Liver (tissue), 9 donors: ENCODE data around the gene ALAS1. TPM values are rescaled to one million over a fixed set of nuclear protein-coding genes. Genes with fewer than 3 reads are reported as not detected.
A peak's percentile ranks its signal among the peaks of the same experiment; 100 is the strongest.

ENCODE experiments used
- DNase-seq: peaks from one replicate; pipeline ENCODE4 v3.0.0-alpha.2; 2017; ENCODE audit warnings: low spot score
- H3K27ac ChIP-seq, 2 donors: one replicate each; pipeline ENCODE4 v1.7.0; 2013; ENCODE audit warnings: inconsistent platforms in 2 of 2, low read length in 2 of 2, control low read depth in 1 of 2, low read depth in 1 of 2, mild to moderate bottlenecking in 1 of 2
- H3K27me3 ChIP-seq, 4 donors: one replicate each; pipeline versions ENCODE4 v1.6.1 to v1.7.0; 2013; ENCODE audit warnings: low read length in 3 of 4, inconsistent platforms in 1 of 4, mild to moderate bottlenecking in 1 of 4, moderate library complexity in 1 of 4; ENCODE audit not compliant: control insufficient read depth in 4 of 4, insufficient read depth in 4 of 4
- H3K36me3 ChIP-seq, 4 donors: one replicate each; pipeline versions ENCODE4 v1.6.1 to v1.7.0; 2013; ENCODE audit warnings: low read length in 3 of 4, mild to moderate bottlenecking in 3 of 4, low read depth in 1 of 4, moderate library complexity in 1 of 4; ENCODE audit not compliant: control insufficient read depth in 4 of 4, insufficient read depth in 3 of 4
- H3K4me1 ChIP-seq, 4 donors: one replicate each; pipeline versions ENCODE4 v1.6.1 to v1.7.0; 2013; ENCODE audit warnings: low read length in 3 of 4, mild to moderate bottlenecking in 3 of 4, moderate library complexity in 1 of 4; ENCODE audit not compliant: control insufficient read depth in 4 of 4, insufficient read depth in 4 of 4
- H3K4me3 ChIP-seq, 3 donors: one replicate each; pipeline versions ENCODE4 v1.6.1 to v1.7.0; 2013; ENCODE audit warnings: low read length in 3 of 3, control low read depth in 1 of 3, low read depth in 1 of 3, mild to moderate bottlenecking in 1 of 3
- H3K9ac ChIP-seq, 2 donors: one replicate each; pipeline ENCODE4 v1.7.0; 2013; ENCODE audit warnings: low read length in 2 of 2, mild to moderate bottlenecking in 2 of 2, moderate library complexity in 2 of 2, control low read depth in 1 of 2, low read depth in 1 of 2
- H3K9me3 ChIP-seq, 4 donors: one replicate each; pipeline versions ENCODE4 v1.6.1 to v1.7.0; 2013; ENCODE audit warnings: low read length in 3 of 4; ENCODE audit not compliant: control insufficient read depth in 4 of 4
- EGR1 ChIP-seq, 2 donors: IDR thresholded peaks; 2 replicates each; pipeline ENCODE4 v1.6.1; 2016 to 2018; ENCODE audit warnings: antibody characterized with exemption in 2 of 2, low read depth in 2 of 2
- FOXA1 ChIP-seq: IDR thresholded peaks from 2 replicates; pipeline ENCODE4 v1.6.1; 2016; ENCODE audit warnings: antibody characterized with exemption
- FOXA2 ChIP-seq: IDR thresholded peaks from 2 replicates; pipeline ENCODE4 v1.6.1; 2016; ENCODE audit warnings: antibody characterized with exemption
- GABPA ChIP-seq, 2 donors: IDR thresholded peaks in 1 of 2; conservative IDR thresholded peaks in 1 of 2; 2 replicates each; pipeline ENCODE4 v1.6.1; 2016; ENCODE audit warnings: antibody characterized with exemption in 2 of 2, mild to moderate bottlenecking in 1 of 2, moderate library complexity in 1 of 2
- JUND ChIP-seq, 2 donors: IDR thresholded peaks; 2 replicates each; pipeline ENCODE4 v1.6.1; 2016; ENCODE audit warnings: antibody characterized with exemption in 2 of 2
- NR2F2 ChIP-seq: IDR thresholded peaks from 2 replicates; pipeline ENCODE4 v1.6.1; 2016; ENCODE audit warnings: antibody characterized with exemption
- RAD21 ChIP-seq, 2 donors: IDR thresholded peaks; 2 replicates each; pipeline ENCODE4 v1.6.1; 2016; ENCODE audit warnings: antibody characterized with exemption in 2 of 2, mild to moderate bottlenecking in 2 of 2
- YY1 ChIP-seq: IDR thresholded peaks from 2 replicates; pipeline ENCODE4 v1.6.1; 2016; ENCODE audit warnings: antibody characterized with exemption, mild to moderate bottlenecking
- WGBS: extraction: QIAGEN DNeasy Blood & Tissue Kit; methylation state at CpG from one replicate; pipeline ENCODE4 v1.1.7; 2013; 5-methylcytosine and 5-hydroxymethylcytosine counted together
- polyA plus RNA-seq, 2 donors: library from polyadenylated mRNA; stranded (reverse) in 1 of 2; unstranded in 1 of 2; fragments of 200-250 nt in 1 of 2; fragments of >200 nt in 1 of 2; fragmentation: Nextera tagmentation in 1 of 2; extraction: Ambion mirVana in 1 of 2; gene quantifications; one replicate each; pipeline versions ENCODE4 v1.2.1 to v1.2.3, GENCODE V29; 2013 to 2015
- total RNA-seq, 2 donors: library from RNA; depleted of rRNA; stranded (reverse); fragments of >200 nt; gene quantifications; one replicate each; pipeline ENCODE4 v1.2.3, GENCODE V29; 2014
- TF ChIP-seq, protein P1 (sequence below): IDR thresholded peaks from 2 replicates; pipeline ENCODE4 v1.6.1; 2016; ENCODE audit warnings: antibody characterized with exemption
- TF ChIP-seq, protein P2 (sequence below): IDR thresholded peaks from 2 replicates; pipeline ENCODE4 v1.6.1; 2016; ENCODE audit warnings: antibody characterized with exemption, mild to moderate bottlenecking
- TF ChIP-seq, protein P3 (sequence below): fragments of 150-350 bp; IDR thresholded peaks from 2 replicates; pipeline ENCODE4 v1.5.1; 2017; ENCODE audit warnings: improper control_type of control experiment, low read depth, low read length; ENCODE audit not compliant: missing input control
- donor health status: healthy.
- donor health status: healthy.
- donor health status: healthy.
- donor health status: healthy.
- donor health status: healthy.

The ALAS1 gene
- total and polyA plus RNA-seq, 4 donors = 32.3 to 421 (median 137) TPM

DNA sequence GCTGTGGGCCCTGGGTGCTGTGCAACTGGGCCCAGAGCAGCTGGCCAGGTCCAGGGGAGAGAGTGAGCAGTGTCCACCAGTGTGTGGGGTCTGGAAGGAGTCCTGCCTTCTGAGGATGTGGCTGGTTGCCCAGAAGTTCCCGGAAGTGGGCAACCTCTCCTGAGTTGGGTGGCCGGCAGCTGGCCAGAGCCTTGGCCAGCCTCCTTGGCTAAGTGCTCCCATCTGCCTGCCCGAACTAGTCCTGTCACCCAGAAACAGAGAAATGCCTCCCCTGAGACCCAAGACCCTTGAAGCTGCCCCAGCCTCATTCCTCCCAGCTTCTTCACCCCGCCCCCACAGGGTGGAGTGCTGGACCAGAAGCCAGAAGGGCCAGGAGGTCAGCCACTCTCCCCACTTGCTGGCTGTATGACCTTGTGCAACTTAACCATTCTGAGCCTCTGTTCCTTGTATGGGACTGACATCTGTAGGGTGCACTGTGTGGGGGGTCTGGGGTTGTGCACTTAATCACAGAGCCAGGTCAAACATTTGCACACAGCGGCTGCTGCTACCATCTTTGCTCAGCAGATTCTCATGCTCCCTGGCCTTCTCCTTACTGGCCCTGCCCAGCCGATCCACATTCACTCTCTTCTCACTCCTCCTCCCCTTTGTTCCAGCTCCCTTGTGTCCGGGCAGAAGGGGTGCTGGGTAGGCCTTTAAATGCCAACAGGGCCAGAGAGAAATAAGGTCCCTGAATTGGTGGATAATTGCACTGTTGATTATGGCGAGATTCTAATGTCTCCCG is 7.5 kb upstream of the ALAS1 start:
- H3K9me3 ChIP-seq = no peaks in the 10 kb centered on the region
- no peak for TF ChIP-seq JUND (IDR thresholded peaks at IDR 0.05)
- TF ChIP-seq, protein P1, sequence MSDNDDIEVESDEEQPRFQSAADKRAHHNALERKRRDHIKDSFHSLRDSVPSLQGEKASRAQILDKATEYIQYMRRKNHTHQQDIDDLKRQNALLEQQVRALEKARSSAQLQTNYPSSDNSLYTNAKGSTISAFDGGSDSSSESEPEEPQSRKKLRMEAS = no peak
- TF ChIP-seq NR2F2 = peak; percentile 77
- TF ChIP-seq FOXA1 = no peak
- TF ChIP-seq RAD21 (IDR thresholded peaks at IDR 0.05) = no peak
- no peak for TF ChIP-seq GABPA (IDR thresholded peaks at IDR 0.05 in 1 of 2, conservative IDR thresholded peaks at IDR 0.05 in 1 of 2)
- no peaks in the 10 kb centered on the region for H3K27me3 ChIP-seq
- H3K27ac ChIP-seq = no peak overlapping the region
- H3K4me1 ChIP-seq = peaks cover 4 to 28% (median 16%) of the 10 kb centered on the region in 4 donors
- WGBS = 86% methylated on average over 9 of the region's 9 CpGs
- H3K9ac ChIP-seq = no peak overlapping the region
- no peak for DNase-seq
- H3K36me3 ChIP-seq = no peaks in the 10 kb centered on the region
- no peak overlapping the region for H3K4me3 ChIP-seq

DNA sequence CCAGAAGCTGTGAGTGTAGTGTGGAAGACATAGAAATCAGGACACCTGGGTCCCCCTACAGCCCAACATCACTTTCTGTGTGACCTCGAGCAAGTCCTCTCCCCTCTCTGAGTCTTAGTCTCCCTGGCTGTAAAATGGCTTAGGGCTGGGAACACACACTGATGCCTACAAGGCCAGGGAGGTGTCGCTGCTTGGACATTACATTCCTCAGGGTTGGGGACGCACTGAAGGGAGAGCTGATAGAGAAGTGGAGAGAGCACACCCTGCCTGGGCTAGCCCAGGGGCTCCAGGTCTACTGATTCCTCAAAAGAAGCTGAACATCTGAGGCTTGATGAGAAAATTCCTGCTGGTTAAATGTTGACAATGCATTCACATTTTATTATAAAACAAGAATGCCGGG is 6.3 kb upstream of the ALAS1 start:
- no peak overlapping the region for H3K9ac ChIP-seq
- H3K4me3 ChIP-seq = no peak overlapping the region
- no peak for DNase-seq
- 93% methylated on average over 4 of the region's 4 CpGs for WGBS
- no peaks in the 10 kb centered on the region for H3K9me3 ChIP-seq
- no peak overlapping the region for H3K27ac ChIP-seq
- H3K4me1 ChIP-seq = peaks cover 4 to 26% (median 15%) of the 10 kb centered on the region in 4 donors
- no peaks in the 10 kb centered on the region for H3K27me3 ChIP-seq
- H3K36me3 ChIP-seq = no peaks in the 10 kb centered on the region
- TF ChIP-seq, protein P1 = no peak
- TF ChIP-seq, protein P2, sequence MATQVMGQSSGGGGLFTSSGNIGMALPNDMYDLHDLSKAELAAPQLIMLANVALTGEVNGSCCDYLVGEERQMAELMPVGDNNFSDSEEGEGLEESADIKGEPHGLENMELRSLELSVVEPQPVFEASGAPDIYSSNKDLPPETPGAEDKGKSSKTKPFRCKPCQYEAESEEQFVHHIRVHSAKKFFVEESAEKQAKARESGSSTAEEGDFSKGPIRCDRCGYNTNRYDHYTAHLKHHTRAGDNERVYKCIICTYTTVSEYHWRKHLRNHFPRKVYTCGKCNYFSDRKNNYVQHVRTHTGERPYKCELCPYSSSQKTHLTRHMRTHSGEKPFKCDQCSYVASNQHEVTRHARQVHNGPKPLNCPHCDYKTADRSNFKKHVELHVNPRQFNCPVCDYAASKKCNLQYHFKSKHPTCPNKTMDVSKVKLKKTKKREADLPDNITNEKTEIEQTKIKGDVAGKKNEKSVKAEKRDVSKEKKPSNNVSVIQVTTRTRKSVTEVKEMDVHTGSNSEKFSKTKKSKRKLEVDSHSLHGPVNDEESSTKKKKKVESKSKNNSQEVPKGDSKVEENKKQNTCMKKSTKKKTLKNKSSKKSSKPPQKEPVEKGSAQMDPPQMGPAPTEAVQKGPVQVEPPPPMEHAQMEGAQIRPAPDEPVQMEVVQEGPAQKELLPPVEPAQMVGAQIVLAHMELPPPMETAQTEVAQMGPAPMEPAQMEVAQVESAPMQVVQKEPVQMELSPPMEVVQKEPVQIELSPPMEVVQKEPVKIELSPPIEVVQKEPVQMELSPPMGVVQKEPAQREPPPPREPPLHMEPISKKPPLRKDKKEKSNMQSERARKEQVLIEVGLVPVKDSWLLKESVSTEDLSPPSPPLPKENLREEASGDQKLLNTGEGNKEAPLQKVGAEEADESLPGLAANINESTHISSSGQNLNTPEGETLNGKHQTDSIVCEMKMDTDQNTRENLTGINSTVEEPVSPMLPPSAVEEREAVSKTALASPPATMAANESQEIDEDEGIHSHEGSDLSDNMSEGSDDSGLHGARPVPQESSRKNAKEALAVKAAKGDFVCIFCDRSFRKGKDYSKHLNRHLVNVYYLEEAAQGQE = no peak
- TF ChIP-seq JUND (IDR thresholded peaks at IDR 0.05) (no peak), FOXA2 (no peak), YY1 (no peak), NR2F2 (no peak), EGR1 (IDR thresholded peaks at IDR 0.05; ENCODE audit: low read depth in 2 of 2) (no peak)
- TF ChIP-seq, protein P3, sequence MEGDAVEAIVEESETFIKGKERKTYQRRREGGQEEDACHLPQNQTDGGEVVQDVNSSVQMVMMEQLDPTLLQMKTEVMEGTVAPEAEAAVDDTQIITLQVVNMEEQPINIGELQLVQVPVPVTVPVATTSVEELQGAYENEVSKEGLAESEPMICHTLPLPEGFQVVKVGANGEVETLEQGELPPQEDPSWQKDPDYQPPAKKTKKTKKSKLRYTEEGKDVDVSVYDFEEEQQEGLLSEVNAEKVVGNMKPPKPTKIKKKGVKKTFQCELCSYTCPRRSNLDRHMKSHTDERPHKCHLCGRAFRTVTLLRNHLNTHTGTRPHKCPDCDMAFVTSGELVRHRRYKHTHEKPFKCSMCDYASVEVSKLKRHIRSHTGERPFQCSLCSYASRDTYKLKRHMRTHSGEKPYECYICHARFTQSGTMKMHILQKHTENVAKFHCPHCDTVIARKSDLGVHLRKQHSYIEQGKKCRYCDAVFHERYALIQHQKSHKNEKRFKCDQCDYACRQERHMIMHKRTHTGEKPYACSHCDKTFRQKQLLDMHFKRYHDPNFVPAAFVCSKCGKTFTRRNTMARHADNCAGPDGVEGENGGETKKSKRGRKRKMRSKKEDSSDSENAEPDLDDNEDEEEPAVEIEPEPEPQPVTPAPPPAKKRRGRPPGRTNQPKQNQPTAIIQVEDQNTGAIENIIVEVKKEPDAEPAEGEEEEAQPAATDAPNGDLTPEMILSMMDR = no peak
